ENCODE measurements around the gene SLC13A4.

DNA sequence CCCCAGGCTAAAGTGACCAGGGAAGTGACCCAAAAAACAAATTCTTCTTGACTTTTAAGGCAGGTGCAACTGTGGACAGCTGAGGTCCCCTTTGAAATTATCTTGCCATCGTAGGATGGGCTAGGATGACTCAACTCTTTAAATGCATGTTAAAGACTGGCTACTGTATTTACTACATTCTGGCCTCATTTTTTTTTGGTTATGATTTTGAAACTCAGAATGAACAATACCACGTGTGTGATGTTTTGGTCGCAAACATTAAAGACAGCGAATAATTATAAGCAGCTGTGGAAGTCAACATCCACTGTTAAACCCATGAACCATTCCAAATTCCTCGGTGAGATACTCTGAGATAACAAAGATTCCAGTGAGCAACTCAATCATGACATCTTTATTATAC is 1.2 kb upstream of the SLC13A4 start:
- TF ChIP-seq POLR2A (IDR thresholded peaks at IDR 0.05), result no peak
- TF ChIP-seq, protein P1, sequence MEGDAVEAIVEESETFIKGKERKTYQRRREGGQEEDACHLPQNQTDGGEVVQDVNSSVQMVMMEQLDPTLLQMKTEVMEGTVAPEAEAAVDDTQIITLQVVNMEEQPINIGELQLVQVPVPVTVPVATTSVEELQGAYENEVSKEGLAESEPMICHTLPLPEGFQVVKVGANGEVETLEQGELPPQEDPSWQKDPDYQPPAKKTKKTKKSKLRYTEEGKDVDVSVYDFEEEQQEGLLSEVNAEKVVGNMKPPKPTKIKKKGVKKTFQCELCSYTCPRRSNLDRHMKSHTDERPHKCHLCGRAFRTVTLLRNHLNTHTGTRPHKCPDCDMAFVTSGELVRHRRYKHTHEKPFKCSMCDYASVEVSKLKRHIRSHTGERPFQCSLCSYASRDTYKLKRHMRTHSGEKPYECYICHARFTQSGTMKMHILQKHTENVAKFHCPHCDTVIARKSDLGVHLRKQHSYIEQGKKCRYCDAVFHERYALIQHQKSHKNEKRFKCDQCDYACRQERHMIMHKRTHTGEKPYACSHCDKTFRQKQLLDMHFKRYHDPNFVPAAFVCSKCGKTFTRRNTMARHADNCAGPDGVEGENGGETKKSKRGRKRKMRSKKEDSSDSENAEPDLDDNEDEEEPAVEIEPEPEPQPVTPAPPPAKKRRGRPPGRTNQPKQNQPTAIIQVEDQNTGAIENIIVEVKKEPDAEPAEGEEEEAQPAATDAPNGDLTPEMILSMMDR (IDR thresholded peaks at IDR 0.05), result no peak

Measured in upper lobe of left lung (tissue), 4 donors.